ENCODE results near the gene ASB13. TPM values are rescaled to one million over a fixed set of nuclear protein-coding genes. Genes with fewer than 3 reads are reported as not detected.

Gene ASB13
- total and polyA plus RNA-seq, 5 experiments from 2014 or later = 11.5 to 23.9 (median 18.5) TPM

DNA sequence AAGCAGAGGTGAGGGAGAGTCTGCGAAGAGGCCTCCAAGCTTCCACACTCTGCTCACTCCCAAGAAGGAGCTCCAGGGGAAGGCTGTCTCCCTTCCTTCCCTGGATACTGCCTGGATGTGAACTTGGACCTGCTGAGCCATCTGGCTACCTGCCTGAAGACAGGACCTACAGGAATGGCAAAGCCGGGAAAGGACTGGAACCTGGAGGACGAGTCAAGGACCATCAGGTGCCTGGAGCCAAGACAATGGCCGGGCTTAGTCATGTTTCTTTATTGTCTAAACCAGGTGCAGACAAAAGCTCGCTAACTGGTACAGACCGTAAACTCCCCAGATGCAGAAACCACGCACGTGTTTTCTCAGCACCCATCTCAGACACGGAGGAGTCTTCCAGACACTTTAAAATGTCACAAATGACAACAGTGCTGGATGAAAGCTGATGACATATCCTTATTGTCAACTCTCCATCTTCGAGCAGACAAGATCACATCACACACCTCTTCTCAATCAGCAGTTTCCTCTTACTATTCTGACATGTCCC, 12.1 kb downstream of the ASB13 start:
- Mint-ChIP-seq H3K4me1 (peaks cover 20 to 33% (median 28%) of the 10 kb centered on the region in 4 donors), H3K27ac (no peak overlapping the region)
- POLR2A ChIA-PET = no interaction called here

DNA sequence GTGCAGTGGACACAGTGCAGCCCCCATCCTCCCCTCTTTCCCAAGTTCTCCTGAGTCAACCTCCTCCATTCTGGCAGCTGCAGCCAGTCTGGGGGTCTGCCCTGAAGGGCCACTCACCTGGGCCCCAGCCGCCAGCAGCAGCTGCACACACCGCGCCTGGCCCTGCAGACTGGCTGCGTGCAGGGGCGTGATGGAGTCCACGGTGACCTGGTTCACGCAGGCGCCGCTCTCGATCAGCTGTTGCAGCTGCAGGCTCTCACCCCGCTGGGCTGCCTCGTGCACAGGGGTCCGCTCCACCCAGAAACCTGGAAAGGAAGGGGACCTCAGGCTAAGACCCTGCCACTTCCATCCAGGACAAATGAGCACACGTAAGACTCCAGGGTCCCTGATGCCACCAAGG, 13.6 kb downstream of the ASB13 start:
- Mint-ChIP-seq H3K27ac (no peak overlapping the region), H3K36me3 (peaks cover 0 to 14% (median 3%) of the 10 kb centered on the region in 3 donors), H3K4me3 (no peak overlapping the region), H3K27me3 (no peaks in the 10 kb centered on the region), H3K4me1 (peaks cover 20 to 31% (median 27%) of the 10 kb centered on the region in 4 donors), H3K9me3 (no peaks in the 10 kb centered on the region)
- no peak for DNase-seq
- ATAC-seq = no peak
- POLR2A ChIA-PET = no interaction called here

More for the DNA sequence above, 12.1 kb downstream of the ASB13 start:
- no peak for DNase-seq
- Mint-ChIP-seq H3K36me3 (peaks cover 0 to 12% (median 3%) of the 10 kb centered on the region in 3 donors), H3K4me3 (peak overlapping the region in 1 of 10 donors; percentile 36), H3K9me3 (no peaks in the 10 kb centered on the region), H3K27me3 (no peaks in the 10 kb centered on the region)
- ATAC-seq = no peak

DNA sequence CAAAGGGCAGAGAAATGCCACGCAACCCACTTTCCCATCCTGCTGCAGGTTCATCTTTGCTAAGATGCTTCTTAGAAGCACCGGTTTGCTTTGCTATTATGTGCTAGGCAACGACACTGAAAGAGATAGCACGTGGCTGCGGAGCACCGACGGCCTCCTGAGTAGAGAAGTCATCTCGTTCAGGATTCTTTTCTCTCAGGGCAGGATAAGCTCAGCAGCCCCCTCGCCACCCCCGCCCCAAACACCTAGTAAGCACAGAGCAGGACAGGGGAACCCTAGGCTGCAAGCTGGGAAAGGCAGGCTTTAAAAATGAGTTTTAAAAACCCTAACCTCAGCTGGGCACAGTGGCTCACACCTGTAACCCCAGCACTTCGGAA, 15.0 kb downstream of the ASB13 start:
- POLR2A ChIA-PET = interaction anchor here (0.6 kb wide), 1 partner anchor 239 kb away, joined by 5 read pairs; the partner anchor contains the start of gene FBH1
- Mint-ChIP-seq H3K27me3 (no peaks in the 10 kb centered on the region), H3K27ac (no peak overlapping the region), H3K9me3 (no peaks in the 10 kb centered on the region), H3K36me3 (peaks cover 0 to 21% (median 3%) of the 10 kb centered on the region in 3 donors), H3K4me1 (peaks cover 8 to 18% (median 16%) of the 10 kb centered on the region in 4 donors), H3K4me3 (no peak overlapping the region)
- ATAC-seq (no peak), DNase-seq (no peak)

DNA sequence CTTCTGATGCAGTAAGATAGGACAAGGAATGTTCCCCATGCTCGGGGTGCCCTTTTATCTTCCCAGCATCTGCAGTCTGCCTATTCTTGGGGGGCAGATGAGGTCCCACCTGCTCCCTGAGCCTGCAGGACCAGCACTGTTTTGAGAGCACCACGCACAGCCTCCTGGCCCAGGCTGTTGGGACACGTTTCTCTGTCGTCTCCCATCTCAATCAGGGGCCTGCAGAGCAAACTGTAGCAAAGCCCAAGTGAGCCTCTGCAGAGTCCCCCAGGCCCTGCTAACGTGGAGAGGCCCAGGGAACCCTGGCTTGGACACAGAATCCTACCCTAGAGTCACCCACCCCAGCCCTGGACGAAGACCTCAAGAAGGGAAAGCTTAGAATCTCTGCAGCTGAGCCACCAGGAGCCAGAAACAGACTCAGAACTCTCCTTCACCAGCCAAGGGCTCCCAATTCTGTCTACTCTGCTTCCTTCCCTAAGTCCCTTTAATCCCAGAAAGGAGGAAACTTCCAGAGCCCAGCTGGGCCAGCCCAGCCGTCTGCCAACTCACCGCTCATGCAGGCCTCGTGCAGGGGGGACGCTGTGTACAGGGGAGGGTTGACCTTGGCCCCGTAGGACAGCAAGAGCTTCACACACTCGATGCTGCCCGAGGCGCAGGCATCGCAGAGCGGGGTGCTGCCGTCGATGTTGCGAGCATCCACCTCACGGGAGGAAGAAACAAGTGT, 15.6 kb downstream of the ASB13 start:
- DNase-seq = no peak
- Mint-ChIP-seq H3K4me3 (no peak overlapping the region), H3K36me3 (peaks cover 0 to 21% (median 3%) of the 10 kb centered on the region in 3 donors), H3K27ac (no peak overlapping the region), H3K9me3 (no peaks in the 10 kb centered on the region), H3K27me3 (no peaks in the 10 kb centered on the region), H3K4me1 (peaks cover 10 to 15% (median 13%) of the 10 kb centered on the region in 4 donors)
- POLR2A ChIA-PET = no interaction called here
- ATAC-seq = no peak

DNA sequence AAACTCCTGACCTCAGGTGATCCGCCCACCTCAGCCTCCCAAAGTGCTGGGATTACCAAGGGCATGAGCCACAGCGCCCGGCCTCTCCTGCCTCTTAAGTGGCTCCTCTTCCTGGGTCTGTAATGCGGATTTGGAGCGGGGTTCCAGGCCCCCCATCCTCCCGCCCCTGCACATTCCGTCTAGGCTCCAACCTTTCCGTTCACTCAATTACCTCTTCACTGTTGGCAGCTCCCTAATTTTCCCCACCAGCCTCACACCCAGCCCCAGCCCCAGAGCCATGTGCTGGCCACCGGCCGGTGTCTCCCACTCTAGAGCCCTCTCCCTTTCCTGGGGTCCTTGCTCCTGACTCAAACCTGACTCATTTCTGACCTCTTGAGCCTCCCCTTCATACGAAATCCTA, 16.6 kb downstream of the ASB13 start:
- Mint-ChIP-seq H3K36me3 (peaks cover 0 to 26% (median 3%) of the 10 kb centered on the region in 3 donors), H3K4me3 (no peak overlapping the region), H3K27me3 (no peaks in the 10 kb centered on the region), H3K27ac (peak overlapping the region in 3 of 10 donors; percentile 3 to 83 (median 46)), H3K9me3 (no peaks in the 10 kb centered on the region), H3K4me1 (peaks cover 4 to 11% (median 8%) of the 10 kb centered on the region in 4 donors)
- ATAC-seq = no peak
- DNase-seq = no peak
- POLR2A ChIA-PET = no interaction called here

DNA sequence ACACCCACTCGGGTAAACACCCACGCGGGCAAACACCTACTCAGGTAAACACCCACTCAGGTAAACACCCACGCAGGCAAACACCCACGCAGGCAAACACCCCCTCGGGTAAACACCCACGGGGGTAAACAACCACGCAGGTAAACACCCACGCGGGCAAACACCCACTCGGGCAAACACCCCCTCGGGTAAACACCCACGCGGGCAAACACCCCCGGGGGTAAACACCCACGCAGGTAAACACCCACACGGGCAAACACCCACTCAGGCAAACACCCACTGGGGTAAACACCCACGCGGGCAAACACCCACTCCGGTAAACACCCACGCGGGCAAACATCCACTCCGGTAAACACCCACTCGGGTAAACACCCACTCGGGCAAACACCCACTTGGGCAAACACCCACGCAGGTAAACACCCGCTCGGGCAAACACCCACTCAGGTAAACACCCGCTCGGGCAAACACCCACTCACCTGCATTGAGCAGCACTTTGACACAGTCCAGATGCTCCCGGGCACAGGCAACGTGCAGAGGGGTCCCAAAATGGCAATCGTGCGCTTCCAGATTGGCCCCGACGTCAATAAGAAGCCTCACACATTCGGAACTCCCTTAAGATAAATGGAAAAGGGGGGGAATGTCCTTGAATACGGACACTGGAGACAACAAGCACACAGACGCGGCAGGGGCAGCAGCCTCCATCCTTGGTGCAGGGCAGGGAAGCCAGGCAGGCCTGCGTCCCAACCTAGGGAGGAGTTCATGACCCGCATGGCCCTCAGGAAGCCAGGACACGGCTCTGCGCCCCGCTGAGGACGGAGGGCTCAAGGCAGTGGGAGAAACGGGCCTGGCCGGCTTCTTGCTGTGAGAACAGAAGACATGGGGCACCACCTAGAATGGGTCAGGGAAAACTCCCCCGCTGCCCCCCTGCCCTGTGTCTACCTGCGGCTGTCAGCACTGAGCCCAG, 17.6 kb downstream of the ASB13 start:
- H3K36me3 Mint-ChIP-seq = peaks cover 0 to 35% (median 6%) of the 10 kb centered on the region in 3 donors
- no peaks in the 10 kb centered on the region for H3K9me3 Mint-ChIP-seq
- H3K4me1 Mint-ChIP-seq = peaks cover 0 to 10% (median 7%) of the 10 kb centered on the region in 4 donors
- DNase-seq (no peak), ATAC-seq (no peak)
- no peak overlapping the region for H3K4me3 Mint-ChIP-seq
- H3K27ac Mint-ChIP-seq = no peak overlapping the region
- H3K27me3 Mint-ChIP-seq = no peaks in the 10 kb centered on the region
- POLR2A ChIA-PET = no interaction called here

DNA sequence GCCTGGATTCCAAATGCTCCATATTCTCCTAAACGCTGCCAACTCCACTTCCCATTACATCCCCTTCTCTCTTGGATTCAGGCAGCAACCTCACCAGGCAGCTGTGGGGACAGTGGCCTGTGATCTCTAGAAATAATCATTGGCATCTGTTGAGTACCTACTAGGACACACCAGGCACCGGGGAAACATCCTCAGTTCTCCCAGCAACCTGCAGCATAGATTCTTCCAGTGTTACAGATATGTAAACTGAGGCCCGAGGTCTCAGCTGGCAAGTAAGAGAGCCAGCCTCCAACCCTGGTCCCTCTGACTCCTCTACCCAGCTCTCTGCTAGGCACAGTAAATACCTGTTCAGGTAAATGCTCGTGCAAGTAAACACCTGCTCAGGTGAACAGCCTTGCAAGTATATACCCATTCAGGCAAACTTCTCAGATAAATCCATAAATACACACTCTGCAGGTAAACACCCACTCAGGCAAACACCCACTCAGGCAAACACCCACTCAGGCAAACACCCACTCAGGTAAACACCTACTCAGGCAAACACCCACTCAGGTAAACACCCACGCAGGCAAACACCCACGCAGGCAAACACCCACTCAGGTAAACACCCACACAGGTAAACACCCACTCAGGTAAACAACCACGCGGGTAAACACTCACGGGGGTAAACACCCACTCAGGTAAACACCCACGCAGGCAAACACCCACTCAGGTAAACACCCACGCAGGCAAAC, 18.7 kb downstream of the ASB13 start:
- no peaks in the 10 kb centered on the region for H3K9me3 Mint-ChIP-seq
- no peaks in the 10 kb centered on the region for H3K27me3 Mint-ChIP-seq
- peaks cover 0 to 10% (median 3%) of the 10 kb centered on the region in 4 donors for H3K4me1 Mint-ChIP-seq
- DNase-seq (no peak), ATAC-seq (no peak)
- peaks cover 0 to 42% (median 6%) of the 10 kb centered on the region in 3 donors for H3K36me3 Mint-ChIP-seq
- POLR2A ChIA-PET = no interaction called here
- H3K27ac Mint-ChIP-seq = peak overlapping the region in 4 of 10 donors; percentile 0 to 81 (median 28)
- H3K4me3 Mint-ChIP-seq = no peak overlapping the region

DNA sequence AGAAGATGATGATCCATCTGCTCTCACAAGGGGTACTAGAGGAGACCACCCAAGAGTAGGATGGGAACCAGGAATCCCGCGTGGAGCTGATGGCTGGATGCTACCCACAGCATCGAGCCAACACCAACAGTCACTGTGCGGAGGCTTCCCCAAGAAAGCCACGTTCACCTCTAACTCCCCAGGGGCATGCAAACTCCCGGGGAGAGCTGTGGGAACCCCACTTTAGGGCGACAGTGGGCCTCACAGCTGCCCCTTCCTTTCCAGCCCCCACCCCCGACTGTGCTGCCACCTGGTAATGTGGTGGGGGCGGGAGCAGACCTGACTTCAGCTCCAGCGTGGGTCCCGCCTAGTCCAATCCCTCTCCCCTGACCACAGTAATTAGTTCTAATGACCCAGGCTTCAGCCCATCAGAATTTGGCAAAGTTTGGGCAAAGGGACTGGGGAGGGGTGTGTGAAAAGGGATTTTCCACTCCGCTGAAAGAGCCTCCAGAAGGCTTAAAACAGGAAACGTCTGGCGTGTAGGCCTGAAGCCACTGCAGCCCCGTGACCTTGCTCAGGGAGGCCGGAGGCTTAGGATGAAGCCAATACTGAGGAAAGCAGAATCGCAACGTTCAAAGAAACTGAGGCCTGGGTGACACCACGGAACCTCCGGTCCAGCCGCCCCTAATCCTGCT, 20.3 kb downstream of the ASB13 start:
- peaks cover 0 to 10% (median 3%) of the 10 kb centered on the region in 4 donors for H3K4me1 Mint-ChIP-seq
- no peak overlapping the region for H3K27ac Mint-ChIP-seq
- no peak for DNase-seq
- H3K27me3 Mint-ChIP-seq = no peaks in the 10 kb centered on the region
- POLR2A ChIA-PET = interaction anchor here (0.5 kb wide), 1 partner anchor 17 kb away, joined by 3 read pairs; no protein-coding TSS in a partner anchor
- H3K4me3 Mint-ChIP-seq = no peak overlapping the region
- no peaks in the 10 kb centered on the region for H3K9me3 Mint-ChIP-seq
- peaks cover 0 to 57% (median 16%) of the 10 kb centered on the region in 3 donors for H3K36me3 Mint-ChIP-seq
- no peak for ATAC-seq

DNA sequence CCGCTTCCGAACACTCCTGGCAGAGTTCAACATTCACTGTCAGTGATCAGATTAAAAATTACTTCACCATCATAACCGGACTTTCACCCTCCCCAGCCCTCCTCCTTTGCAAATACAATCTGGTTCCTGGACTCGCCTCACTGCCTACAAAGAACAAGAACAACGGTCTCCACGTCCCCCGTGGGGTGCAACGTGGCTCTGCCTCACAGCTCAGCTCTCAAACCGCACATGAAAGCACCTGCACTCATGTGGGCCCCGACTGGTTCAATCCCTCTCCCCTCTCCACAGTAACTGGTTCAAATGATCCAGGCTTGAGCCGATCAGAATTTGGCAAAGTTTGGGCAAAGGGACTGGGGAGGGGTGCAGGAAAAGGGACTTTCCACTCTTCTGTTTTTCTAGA, 21.0 kb downstream of the ASB13 start:
- peaks cover 0 to 64% (median 18%) of the 10 kb centered on the region in 3 donors for H3K36me3 Mint-ChIP-seq

DNA sequence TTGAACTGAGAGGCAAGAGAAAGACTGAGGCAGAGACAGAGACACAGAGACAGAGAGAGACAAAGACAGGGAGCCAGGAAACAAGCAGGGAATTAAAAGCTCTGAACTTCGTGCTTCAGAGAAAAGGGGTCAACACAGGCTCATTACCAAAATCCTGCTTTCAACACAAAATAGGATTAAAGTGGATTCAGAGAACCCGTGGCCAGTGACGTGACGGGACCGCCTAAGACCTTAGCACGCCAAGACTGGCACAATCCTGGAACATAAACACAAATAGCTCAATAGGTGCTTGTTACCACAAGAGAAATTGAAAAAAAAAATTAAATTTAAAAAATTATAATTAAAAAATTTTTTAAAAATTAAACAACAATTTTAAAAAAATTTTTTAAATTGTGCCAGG, 21.5 kb downstream of the ASB13 start:
- POLR2A ChIA-PET = interaction anchor here (0.7 kb wide), 1 partner anchor 364 kb away, joined by 3 read pairs; no protein-coding TSS in a partner anchor
- Mint-ChIP-seq H3K4me1 (peaks cover 0 to 10% (median 1%) of the 10 kb centered on the region in 4 donors), H3K36me3 (peaks cover 0 to 64% (median 22%) of the 10 kb centered on the region in 3 donors), H3K27ac (peak overlapping the region in 2 of 10 donors; percentile 62 to 82), H3K27me3 (no peaks in the 10 kb centered on the region), H3K9me3 (no peaks in the 10 kb centered on the region), H3K4me3 (no peak overlapping the region)
- ATAC-seq = no peak
- DNase-seq = no peak

More for the DNA sequence above, 21.0 kb downstream of the ASB13 start:
- POLR2A ChIA-PET = no interaction called here
- Mint-ChIP-seq H3K4me3 (peak overlapping the region in 1 of 10 donors; percentile 18), H3K27me3 (no peaks in the 10 kb centered on the region), H3K4me1 (peaks cover 0 to 10% (median 3%) of the 10 kb centered on the region in 4 donors), H3K9me3 (no peaks in the 10 kb centered on the region), H3K27ac (no peak overlapping the region)
- ATAC-seq (no peak), DNase-seq (no peak)

DNA sequence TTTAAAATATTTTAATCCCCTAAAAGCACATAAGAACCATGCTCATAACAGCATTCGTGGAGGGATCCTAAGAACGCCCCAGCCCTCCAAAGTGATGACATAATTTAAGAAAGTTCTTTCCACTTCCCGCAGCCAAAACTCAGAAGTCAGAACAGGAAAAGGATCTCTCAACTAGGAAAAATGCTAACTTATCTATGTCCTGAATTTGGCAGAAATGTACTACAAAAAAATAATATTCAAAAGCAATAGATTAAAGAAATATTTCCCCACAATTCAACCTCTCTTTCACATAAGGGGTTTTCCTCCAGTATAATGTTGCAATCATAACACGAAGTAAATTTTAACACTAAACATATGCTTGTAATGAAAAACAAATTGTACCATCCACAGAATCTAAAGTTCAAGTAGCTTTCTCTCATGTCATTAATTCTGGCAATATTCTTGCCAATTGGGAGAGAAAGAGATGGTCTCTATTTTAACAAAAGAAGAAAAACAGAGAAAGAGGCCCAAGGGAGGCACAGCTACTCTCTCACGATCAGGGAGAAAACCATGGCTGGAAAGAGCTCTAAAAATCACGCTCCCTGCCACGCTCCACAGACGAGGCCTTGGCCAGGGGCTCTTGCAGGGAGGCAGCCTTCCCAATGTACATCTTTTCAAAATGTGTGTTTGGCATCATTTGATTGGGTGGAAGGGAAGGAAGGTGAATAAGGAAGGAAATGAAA, 22.9 kb downstream of the ASB13 start:
- Mint-ChIP-seq H3K36me3 (peaks cover 0 to 71% (median 30%) of the 10 kb centered on the region in 3 donors), H3K9me3 (no peaks in the 10 kb centered on the region), H3K4me3 (no peak overlapping the region), H3K4me1 (peaks cover 0 to 10% (median 0%) of the 10 kb centered on the region in 4 donors), H3K27me3 (no peaks in the 10 kb centered on the region), H3K27ac (peak overlapping the region in 3 of 10 donors; percentile 27 to 60 (median 30))
- no peak for DNase-seq
- POLR2A ChIA-PET = no interaction called here
- ATAC-seq = no peak
